Thyroid gland (tissue), 4 donors: ENCODE results near the gene BRSK1. TPM values are rescaled to one million over a fixed set of nuclear protein-coding genes. Genes with fewer than 3 reads are reported as not detected.

Experiments used
- DNase-seq, 2 donors: peaks; one replicate each; pipeline ENCODE4 v3.0.0-alpha.2; 2019
- H3K27ac ChIP-seq, 3 donors: fragments of 200-600 bp; sonication (generic); 1 replicate in 2 of 3; 2 replicates in 1 of 3; pipeline ENCODE4 v1.5.1; 2016 to 2019; ENCODE audit warnings: mild to moderate bottlenecking in 1 of 3, moderate library complexity in 1 of 3
- H3K27me3 ChIP-seq: fragments of 200-600 bp; sonication (generic); one replicate; pipeline ENCODE4 v1.5.1; 2019
- H3K36me3 ChIP-seq, 2 donors: fragments of 200-600 bp; sonication (generic); one replicate each; pipeline ENCODE4 v1.5.1; 2016 to 2019
- H3K4me1 ChIP-seq, 2 donors: fragments of 200-600 bp; sonication (generic); one replicate each; pipeline ENCODE4 v1.5.1; 2017 to 2019
- H3K4me3 ChIP-seq, 3 donors: fragments of 200-600 bp; sonication (generic); replicated peaks in 1 of 3; 1 replicate in 2 of 3; 2 replicates in 1 of 3; pipeline ENCODE4 v1.5.1; 2016; ENCODE audit warnings: mild to moderate bottlenecking in 1 of 3
- H3K9me3 ChIP-seq: fragments of 200-600 bp; sonication (generic); one replicate; pipeline ENCODE4 v1.5.1; 2017
- POLR2A ChIP-seq, 2 donors: fragments of 450-650 bp; IDR thresholded peaks; one replicate each; pipeline ENCODE4 v1.6.1; 2017; ENCODE audit warnings: antibody characterized with exemption in 2 of 2, mild to moderate bottlenecking in 2 of 2, moderate library complexity in 1 of 2
- WGBS, 2 donors: methylation state at CpG; one replicate each; pipeline ENCODE4 v1.1.5; 2017; 5-methylcytosine and 5-hydroxymethylcytosine counted together
- intact Hi-C: fragments of 100-400 bp; cut with DNase I; formaldehyde crosslinking; loops from one replicate; pipeline ENCODE4 v1.15.1; 2023
- total RNA-seq, 4 donors: library from RNA; depleted of rRNA; stranded (reverse); fragments of >200 nt; gene quantifications; one replicate each; pipeline ENCODE4 v1.2.3, GENCODE V29; 2016
- TF ChIP-seq, protein P1 (sequence below), 6 experiments: fragments of 200-600 bp in 3 of 6; fragments of 450-650 bp in 3 of 6; sonication (generic) in 3 of 6; IDR thresholded peaks; one replicate each; pipeline ENCODE4 v1.5.1; 2016 to 2019; ENCODE audit warnings: antibody characterized with exemption in 6 of 6, mild to moderate bottlenecking in 2 of 6, inconsistent platforms in 1 of 6, moderate library complexity in 1 of 6

Gene BRSK1
- total RNA-seq, 4 donors from 2014 or later = 0.83 to 1.2 TPM; not detected in 2

DNA sequence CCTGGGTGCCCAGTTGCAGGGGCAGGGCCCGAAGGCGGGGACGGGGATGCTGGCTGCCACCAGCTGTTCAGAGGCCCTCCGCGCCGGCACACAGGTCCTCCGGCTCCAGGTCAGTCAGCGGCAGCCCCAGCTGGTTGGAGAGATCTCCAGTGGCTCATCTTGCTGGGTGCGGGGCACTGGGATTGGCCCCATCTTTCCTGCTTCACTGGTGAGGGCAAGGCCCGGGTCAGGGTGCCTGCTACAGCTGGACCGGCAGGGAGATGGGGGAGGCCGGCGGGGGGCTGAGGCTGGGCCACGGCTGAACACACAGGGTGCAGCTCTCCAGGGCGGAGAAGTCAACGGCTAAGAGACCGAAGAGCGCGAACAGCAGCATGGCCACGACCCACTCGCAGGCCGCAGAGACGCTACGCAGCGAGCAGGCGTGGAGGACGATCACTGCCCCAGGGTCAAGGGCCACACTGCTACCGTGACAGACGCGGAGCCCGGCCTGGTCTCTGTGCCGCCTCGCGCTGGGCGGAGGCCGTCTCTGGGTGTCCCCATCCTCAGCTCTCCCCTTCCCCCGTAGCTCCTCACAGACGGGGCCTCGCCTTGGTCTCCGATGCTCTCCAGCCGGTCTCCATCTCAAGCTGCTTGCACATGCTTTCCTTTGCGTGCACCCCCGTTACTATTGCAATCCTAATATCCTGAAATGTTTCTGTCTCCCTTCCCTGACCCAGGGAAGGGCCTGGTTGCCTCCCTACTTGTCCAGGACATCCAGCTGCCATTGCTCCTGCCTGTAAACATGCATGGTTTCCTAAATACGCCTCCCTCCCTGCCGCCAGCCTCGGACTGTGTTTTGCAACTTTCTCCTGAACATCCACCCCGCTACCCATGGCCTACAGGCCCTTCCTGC is 29.1 kb downstream of the BRSK1 start:
- Histone ChIP-seq H3K27me3 (no peaks in the 10 kb centered on the region), H3K9me3 (no peaks in the 10 kb centered on the region), H3K27ac (no peak overlapping the region), H3K4me1 (no peaks in the 10 kb centered on the region), H3K4me3 (no peak overlapping the region), H3K36me3 (no peaks in the 10 kb centered on the region)
- 84 to 86% methylated on average over 44 to 47 of the region's 47 CpGs for WGBS, 2 donors
- intact Hi-C loops = no loop called here
- TF ChIP-seq POLR2A (IDR thresholded peaks at IDR 0.05) = no peak
- TF ChIP-seq, protein P1, sequence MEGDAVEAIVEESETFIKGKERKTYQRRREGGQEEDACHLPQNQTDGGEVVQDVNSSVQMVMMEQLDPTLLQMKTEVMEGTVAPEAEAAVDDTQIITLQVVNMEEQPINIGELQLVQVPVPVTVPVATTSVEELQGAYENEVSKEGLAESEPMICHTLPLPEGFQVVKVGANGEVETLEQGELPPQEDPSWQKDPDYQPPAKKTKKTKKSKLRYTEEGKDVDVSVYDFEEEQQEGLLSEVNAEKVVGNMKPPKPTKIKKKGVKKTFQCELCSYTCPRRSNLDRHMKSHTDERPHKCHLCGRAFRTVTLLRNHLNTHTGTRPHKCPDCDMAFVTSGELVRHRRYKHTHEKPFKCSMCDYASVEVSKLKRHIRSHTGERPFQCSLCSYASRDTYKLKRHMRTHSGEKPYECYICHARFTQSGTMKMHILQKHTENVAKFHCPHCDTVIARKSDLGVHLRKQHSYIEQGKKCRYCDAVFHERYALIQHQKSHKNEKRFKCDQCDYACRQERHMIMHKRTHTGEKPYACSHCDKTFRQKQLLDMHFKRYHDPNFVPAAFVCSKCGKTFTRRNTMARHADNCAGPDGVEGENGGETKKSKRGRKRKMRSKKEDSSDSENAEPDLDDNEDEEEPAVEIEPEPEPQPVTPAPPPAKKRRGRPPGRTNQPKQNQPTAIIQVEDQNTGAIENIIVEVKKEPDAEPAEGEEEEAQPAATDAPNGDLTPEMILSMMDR (IDR thresholded peaks at IDR 0.05) = no peak
- DNase-seq = no peak

DNA sequence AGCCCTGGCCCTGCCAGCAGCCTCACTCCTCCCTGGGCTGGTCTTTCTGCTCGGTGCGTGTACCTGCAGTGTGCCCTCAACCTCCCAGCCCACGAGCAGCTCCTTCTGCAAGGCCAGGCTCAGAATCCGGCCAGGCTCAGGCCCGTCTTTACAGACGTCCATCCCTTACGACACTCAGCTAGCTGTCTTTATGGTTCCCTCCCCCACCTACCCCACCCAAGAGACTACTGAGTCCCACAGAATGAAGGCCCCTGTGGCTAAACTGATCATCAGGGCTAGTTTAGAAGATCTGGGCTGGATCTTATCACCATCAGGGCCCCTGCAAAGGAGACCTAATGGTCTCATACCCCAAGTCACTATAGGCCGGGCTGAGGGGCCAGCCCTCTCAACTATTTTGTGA is 30.6 kb downstream of the BRSK1 start:
- H3K9me3 ChIP-seq = no peaks in the 10 kb centered on the region
- H3K27me3 ChIP-seq = no peaks in the 10 kb centered on the region
- intact Hi-C loops = no loop called here
- no peak for DNase-seq
- no peak overlapping the region for H3K4me3 ChIP-seq
- H3K4me1 ChIP-seq = no peaks in the 10 kb centered on the region
- H3K27ac ChIP-seq = no peak overlapping the region
- H3K36me3 ChIP-seq = no peaks in the 10 kb centered on the region
- TF ChIP-seq, protein P1 (IDR thresholded peaks at IDR 0.05) = no peak
- TF ChIP-seq POLR2A (IDR thresholded peaks at IDR 0.05) = no peak
- WGBS, 2 donors = 84 to 92% methylated on average over 8 of the region's 8 CpGs

GRCh38 chr19:55315956-55316525 is 32.2 kb downstream of the BRSK1 start:
- H3K4me1 ChIP-seq = no peaks in the 10 kb centered on the region
- TF ChIP-seq, protein P1 (IDR thresholded peaks at IDR 0.05) = no peak
- TF ChIP-seq POLR2A (IDR thresholded peaks at IDR 0.05) = no peak
- no peak for DNase-seq
- intact Hi-C loops = no loop called here
- no peaks in the 10 kb centered on the region for H3K9me3 ChIP-seq
- no peaks in the 10 kb centered on the region for H3K36me3 ChIP-seq
- 89 to 91% methylated on average over 13 of the region's 13 CpGs for WGBS, 2 donors
- no peak overlapping the region for H3K27ac ChIP-seq
- H3K4me3 ChIP-seq = no peak overlapping the region
- H3K27me3 ChIP-seq = no peaks in the 10 kb centered on the region

GRCh38 chr19:55316646-55317045 is 32.8 kb downstream of the BRSK1 start:
- TF ChIP-seq, protein P1 (IDR thresholded peaks at IDR 0.05) = no peak
- TF ChIP-seq POLR2A (IDR thresholded peaks at IDR 0.05) = no peak
- intact Hi-C loops = no loop called here
- H3K27ac ChIP-seq = no peak overlapping the region

DNA sequence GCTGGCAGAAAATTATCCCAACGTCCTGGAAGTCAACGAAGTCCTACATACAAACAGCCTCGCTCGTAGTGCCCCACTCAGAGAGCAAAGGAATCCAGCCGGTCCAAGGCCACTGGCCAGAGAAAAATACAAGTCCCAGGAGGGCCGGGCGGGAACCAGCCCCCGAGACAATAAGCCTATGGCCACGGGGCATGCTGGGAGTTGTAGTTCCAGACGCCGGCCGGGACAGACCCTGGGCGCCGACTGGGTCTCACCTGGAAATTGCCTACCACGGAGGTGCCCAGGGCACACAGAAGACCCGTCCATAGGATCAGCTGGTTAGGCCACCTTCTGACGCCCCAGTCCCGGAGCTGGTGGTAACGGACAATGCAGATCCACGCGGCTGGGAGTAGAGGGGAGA is 36.0 kb downstream of the BRSK1 start:
- DNase-seq = peak; percentile 11 to 16
- no peak overlapping the region for H3K27ac ChIP-seq
- no peaks in the 10 kb centered on the region for H3K9me3 ChIP-seq

More at GRCh38 chr19:55316646-55317045, 32.8 kb downstream of the BRSK1 start:
- Histone ChIP-seq H3K27me3 (no peaks in the 10 kb centered on the region), H3K4me3 (no peak overlapping the region), H3K4me1 (no peaks in the 10 kb centered on the region), H3K36me3 (no peaks in the 10 kb centered on the region), H3K9me3 (no peaks in the 10 kb centered on the region)
- 78 to 84% methylated on average over 8 of the region's 8 CpGs for WGBS, 2 donors
- DNase-seq = no peak

More for the DNA sequence above, 36.0 kb downstream of the BRSK1 start:
- Histone ChIP-seq H3K27me3 (no peaks in the 10 kb centered on the region), H3K36me3 (no peaks in the 10 kb centered on the region), H3K4me1 (no peaks in the 10 kb centered on the region), H3K4me3 (no peak overlapping the region)
- intact Hi-C loops = no loop called here
- TF ChIP-seq POLR2A (IDR thresholded peaks at IDR 0.05) = no peak
- TF ChIP-seq, protein P1 (IDR thresholded peaks at IDR 0.05) = no peak
- 14 to 21% methylated on average over 13 to 18 of the region's 21 CpGs for WGBS, 2 donors
